Stimulated activated CD8-positive, alpha-beta memory T cell treated with anti-CD3 and anti-CD28 coated beads, Interleukin-4, amount 100 ng/mL, for 4 hours (primary cell): Measurements from ENCODE around the gene OR2V2.

ENCODE experiments used
- DNase-seq, 2 donors: peaks; one replicate each; pipeline ENCODE4 v3.0.0-alpha.2; 2020; ENCODE audit warnings: low read depth in 2 of 2, low spot score in 1 of 2

OR2V2 gene

GRCh38 chr5:181205761-181206649 is 58.6 kb downstream of the OR2V2 start:
- DNase-seq: no peak

GRCh38 chr5:181207214-181207959 is 60.0 kb downstream of the OR2V2 start:
- peak; percentile 67 to 81 for DNase-seq

- no peak for DNase-seq
Observed at GRCh38 chr5:181207960-181208253, 60.5 kb downstream of the OR2V2 start.
